ENCODE data around the gene ARMH1. TPM values are rescaled to one million over a fixed set of nuclear protein-coding genes. Genes with fewer than 3 reads are reported as not detected.

ARMH1 gene
- total and polyA plus RNA-seq, 9 donors: 3.1 to 13.8 (median 5.7) TPM

GRCh38 chr1:44635439-44635838 lies 39.1 kb upstream of the ARMH1 start:
- H3K4me1 ChIP-seq (ENCODE audit: insufficient read depth): peaks cover 2% of the 10 kb centered on the region
- H3K27ac ChIP-seq: no peak overlapping the region
- no peak overlapping the region for H3K4me3 ChIP-seq
- intact Hi-C loops (cut with DNase I): loop anchor here in 1 of 4 donors (5.0 kb wide), 1 partner anchor 643 kb away; the partner anchor contains the start of gene CCDC24
- no peaks in the 10 kb centered on the region for H3K36me3 ChIP-seq
- H3K27me3 ChIP-seq: no peaks in the 10 kb centered on the region
- no peak for DNase-seq
- no peaks in the 10 kb centered on the region for H3K9me3 ChIP-seq
- TF ChIP-seq EP300 (IDR thresholded peaks at IDR 0.05) (no peak), CTCF (IDR thresholded peaks at IDR 0.05) (no peak), POLR2A (IDR thresholded peaks at IDR 0.05) (no peak)
- WGBS, 3 donors: 85 to 90% (median 88%) methylated on average over 9 of the region's 9 CpGs

GRCh38 chr1:44636083-44636687 lies 38.3 kb upstream of the ARMH1 start:
- Histone ChIP-seq H3K4me1 (ENCODE audit: insufficient read depth) (peaks cover 1% of the 10 kb centered on the region), H3K4me3 (no peak overlapping the region), H3K27me3 (no peaks in the 10 kb centered on the region), H3K36me3 (no peaks in the 10 kb centered on the region), H3K9me3 (no peaks in the 10 kb centered on the region), H3K27ac (no peak overlapping the region)
- no peak for DNase-seq
- WGBS, 3 donors: 79 to 83% (median 80%) methylated on average over 14 of the region's 14 CpGs
- intact Hi-C loops (cut with DNase I): loop anchor here in 1 of 4 donors (5.0 kb wide), 1 partner anchor 644 kb away; the partner anchor contains the start of gene CCDC24
- TF ChIP-seq CTCF (IDR thresholded peaks at IDR 0.05) (no peak), POLR2A (IDR thresholded peaks at IDR 0.05) (no peak), EP300 (IDR thresholded peaks at IDR 0.05) (no peak)

- no peak for TF ChIP-seq POLR2A (IDR thresholded peaks at IDR 0.05)
- no peak for TF ChIP-seq EP300 (IDR thresholded peaks at IDR 0.05)
- no peak for TF ChIP-seq CTCF (IDR thresholded peaks at IDR 0.05)
- H3K4me3 ChIP-seq: no peak overlapping the region
- H3K36me3 ChIP-seq: no peaks in the 10 kb centered on the region
- no peaks in the 10 kb centered on the region for H3K27me3 ChIP-seq
- H3K4me1 ChIP-seq (ENCODE audit: insufficient read depth): no peaks in the 10 kb centered on the region
- H3K9me3 ChIP-seq: no peaks in the 10 kb centered on the region
- no peak for DNase-seq
- intact Hi-C loops (cut with DNase I): loop anchor here in 1 of 4 donors (5.0 kb wide), 1 partner anchor 645 kb away; the partner anchor contains the start of gene CCDC24
- 56 to 61% (median 56%) methylated on average over 13 of the region's 13 CpGs for WGBS, 3 donors
- no peak overlapping the region for H3K27ac ChIP-seq
These were observed 37.6 kb upstream of the ARMH1 start for GRCh38 chr1:44636688-44637598.

- WGBS, 3 donors: 73 to 80% (median 76%) methylated on average over 27 of the region's 27 CpGs
- intact Hi-C loops (cut with DNase I): loop anchor here in 1 of 4 donors (5.0 kb wide), 1 partner anchor 646 kb away; the partner anchor contains the start of gene CCDC24
- H3K27ac ChIP-seq: no peak overlapping the region
- H3K27me3 ChIP-seq: no peaks in the 10 kb centered on the region
- no peak for DNase-seq
- no peak overlapping the region for H3K4me3 ChIP-seq
- no peaks in the 10 kb centered on the region for H3K4me1 ChIP-seq (ENCODE audit: insufficient read depth)
- no peaks in the 10 kb centered on the region for H3K9me3 ChIP-seq
- no peaks in the 10 kb centered on the region for H3K36me3 ChIP-seq
- TF ChIP-seq POLR2A (IDR thresholded peaks at IDR 0.05) (no peak), EP300 (IDR thresholded peaks at IDR 0.05) (no peak), CTCF (IDR thresholded peaks at IDR 0.05) (no peak)
These were observed 36.7 kb upstream of the ARMH1 start for GRCh38 chr1:44637702-44638411.

Data from ovary (tissue), 9 donors.